Measurements from ENCODE around the gene CCNQ. TPM values are rescaled to one million over a fixed set of nuclear protein-coding genes. Genes with fewer than 3 reads are reported as not detected.

The CCNQ gene
- total RNA-seq, 2 experiments from 2014 or later: 18.1 to 18.9 TPM

GRCh38 chrX:153625271-153626024 lies 26.5 kb upstream of the CCNQ start:
- no peaks in the 10 kb centered on the region for H3K27me3 Mint-ChIP-seq
- no peak for DNase-seq
- intact Hi-C loops (cut with micrococcal nuclease): no loop called here
- ChIA-PET POLR2A (no interaction called here), CTCF (interaction anchor here (1.6 kb wide), 1 partner anchor 86 kb away, joined by 4 read pairs; no protein-coding TSS in a partner anchor)
- no peak overlapping the region for H3K27ac Mint-ChIP-seq
- H3K36me3 Mint-ChIP-seq: no peaks in the 10 kb centered on the region
- H3K9me3 Mint-ChIP-seq: no peaks in the 10 kb centered on the region
- H3K4me3 Mint-ChIP-seq: no peak overlapping the region
- no peaks in the 10 kb centered on the region for H3K4me1 Mint-ChIP-seq (ENCODE audit: low read depth)

GRCh38 chrX:153624196-153625091 lies 25.5 kb upstream of the CCNQ start:
- H3K27me3 Mint-ChIP-seq: no peaks in the 10 kb centered on the region
- CTCF ChIA-PET: no interaction called here
- DNase-seq: no peak
- no peaks in the 10 kb centered on the region for H3K9me3 Mint-ChIP-seq
- no peaks in the 10 kb centered on the region for H3K36me3 Mint-ChIP-seq
- POLR2A ChIA-PET: no interaction called here
- no peaks in the 10 kb centered on the region for H3K4me1 Mint-ChIP-seq (ENCODE audit: low read depth)
- intact Hi-C loops (cut with micrococcal nuclease): no loop called here
- no peak overlapping the region for H3K27ac Mint-ChIP-seq
- H3K4me3 Mint-ChIP-seq: no peak overlapping the region

- no peak for DNase-seq
- intact Hi-C loops (cut with micrococcal nuclease): no loop called here
- H3K4me3 Mint-ChIP-seq: no peak overlapping the region
- no peak overlapping the region for H3K27ac Mint-ChIP-seq
- ChIA-PET POLR2A (no interaction called here), CTCF (no interaction called here)
- H3K36me3 Mint-ChIP-seq: no peaks in the 10 kb centered on the region
- H3K4me1 Mint-ChIP-seq (ENCODE audit: low read depth): no peaks in the 10 kb centered on the region
- no peaks in the 10 kb centered on the region for H3K9me3 Mint-ChIP-seq
- H3K27me3 Mint-ChIP-seq: no peaks in the 10 kb centered on the region
Observed at GRCh38 chrX:153623310-153624029, 24.5 kb upstream of the CCNQ start.

GRCh38 chrX:153622661-153623309 lies 23.8 kb upstream of the CCNQ start:
- Mint-ChIP-seq H3K9me3 (no peaks in the 10 kb centered on the region), H3K27ac (no peak overlapping the region), H3K4me1 (ENCODE audit: low read depth) (no peaks in the 10 kb centered on the region), H3K4me3 (no peak overlapping the region), H3K36me3 (no peaks in the 10 kb centered on the region), H3K27me3 (no peaks in the 10 kb centered on the region)
- ChIA-PET CTCF (interaction anchor here (0.9 to 1.2 kb wide), 2 partner anchors 13 to 20 kb away, joined by 3 read pairs; no protein-coding TSS in a partner anchor), POLR2A (no interaction called here)
- intact Hi-C loops (cut with micrococcal nuclease): no loop called here
- DNase-seq: no peak

GRCh38 chrX:153621949-153622598 lies 23.1 kb upstream of the CCNQ start:
- POLR2A ChIA-PET: no interaction called here
- Mint-ChIP-seq H3K4me3 (no peak overlapping the region), H3K9me3 (no peaks in the 10 kb centered on the region), H3K36me3 (no peaks in the 10 kb centered on the region), H3K4me1 (ENCODE audit: low read depth) (no peaks in the 10 kb centered on the region), H3K27ac (no peak overlapping the region), H3K27me3 (no peaks in the 10 kb centered on the region)
- DNase-seq: no peak
- CTCF ChIA-PET: interaction anchor here (0.9 to 1.2 kb wide), 2 partner anchors 12 to 21 kb away, joined by 3 read pairs; no protein-coding TSS in a partner anchor
- intact Hi-C loops (cut with micrococcal nuclease): no loop called here

- CTCF ChIA-PET: no interaction called here
- Mint-ChIP-seq H3K9me3 (no peaks in the 10 kb centered on the region), H3K4me1 (ENCODE audit: low read depth) (no peaks in the 10 kb centered on the region), H3K4me3 (no peak overlapping the region), H3K27me3 (no peaks in the 10 kb centered on the region), H3K36me3 (no peaks in the 10 kb centered on the region), H3K27ac (no peak overlapping the region)
- intact Hi-C loops (cut with micrococcal nuclease): no loop called here
- no peak for DNase-seq
- POLR2A ChIA-PET: no interaction called here
Observed at GRCh38 chrX:153620576-153620975, 21.6 kb upstream of the CCNQ start.

GRCh38 chrX:153614818-153615217 lies 15.9 kb upstream of the CCNQ start:
- CTCF ChIA-PET: no interaction called here
- intact Hi-C loops (cut with micrococcal nuclease): no loop called here
- no peak for DNase-seq
- peaks cover 9% of the 10 kb centered on the region for H3K4me1 Mint-ChIP-seq (ENCODE audit: low read depth)
- no peaks in the 10 kb centered on the region for H3K36me3 Mint-ChIP-seq
- H3K4me3 Mint-ChIP-seq: no peak overlapping the region
- no peaks in the 10 kb centered on the region for H3K9me3 Mint-ChIP-seq
- H3K27ac Mint-ChIP-seq: no peak overlapping the region
- POLR2A ChIA-PET: no interaction called here
- H3K27me3 Mint-ChIP-seq: no peaks in the 10 kb centered on the region

- Mint-ChIP-seq H3K36me3 (no peaks in the 10 kb centered on the region), H3K27me3 (no peaks in the 10 kb centered on the region), H3K9me3 (no peaks in the 10 kb centered on the region), H3K4me1 (ENCODE audit: low read depth) (peaks cover 12% of the 10 kb centered on the region), H3K4me3 (no peak overlapping the region), H3K27ac (no peak overlapping the region)
- no peak for DNase-seq
- CTCF ChIA-PET: interaction anchor here (0.7 to 1.1 kb wide), 2 partner anchors 73 to 1181 kb away, joined by 3 to 5 read pairs; no protein-coding TSS in a partner anchor
- POLR2A ChIA-PET: no interaction called here
- intact Hi-C loops (cut with micrococcal nuclease): no loop called here
Observed at GRCh38 chrX:153612413-153612812, 13.5 kb upstream of the CCNQ start.

- no peak for DNase-seq
- Mint-ChIP-seq H3K27me3 (no peaks in the 10 kb centered on the region), H3K36me3 (no peaks in the 10 kb centered on the region), H3K9me3 (no peaks in the 10 kb centered on the region), H3K4me1 (ENCODE audit: low read depth) (peaks cover 12% of the 10 kb centered on the region), H3K4me3 (no peak overlapping the region), H3K27ac (no peak overlapping the region)
- POLR2A ChIA-PET: no interaction called here
- intact Hi-C loops (cut with micrococcal nuclease): no loop called here
- CTCF ChIA-PET: interaction anchor here (0.7 to 2.9 kb wide), 8 partner anchors 11 to 1182 kb away, joined by 3 to 38 read pairs (median 14); partner anchors contain the start of genes CCNQ and DUSP9
Observed at GRCh38 chrX:153611298-153612095, 12.6 kb upstream of the CCNQ start.

- Mint-ChIP-seq H3K27ac (no peak overlapping the region), H3K27me3 (no peaks in the 10 kb centered on the region), H3K4me3 (no peak overlapping the region), H3K4me1 (ENCODE audit: low read depth) (peaks cover 12% of the 10 kb centered on the region), H3K36me3 (no peaks in the 10 kb centered on the region), H3K9me3 (no peaks in the 10 kb centered on the region)
- DNase-seq: no peak
- CTCF ChIA-PET: interaction anchor here (2.2 to 2.9 kb wide), 6 partner anchors 11 to 71 kb away, joined by 9 to 38 read pairs (median 20); partner anchors contain the start of genes CCNQ and DUSP9
- POLR2A ChIA-PET: no interaction called here
- intact Hi-C loops (cut with micrococcal nuclease): no loop called here
Observed at GRCh38 chrX:153610836-153611213, 11.9 kb upstream of the CCNQ start.
